Renal cortex interstitium (tissue), 11 donors: ENCODE results near the gene IGFBP3. TPM values are rescaled to one million over a fixed set of nuclear protein-coding genes. Genes with fewer than 3 reads are reported as not detected.

Experiments used
- DNase-seq, 11 donors: peaks; one replicate each; pipeline ENCODE4 v3.0.0-alpha.2; 2013; ENCODE audit warnings: low read depth in 9 of 11, low spot score in 4 of 11; ENCODE audit errors: extremely low read depth in 1 of 11
- polyA plus RNA-seq, 3 donors: library from polyadenylated mRNA; unstranded; fragments of 120-200 nt; gene quantifications; one replicate each; pipeline ENCODE4 v1.2.1, GENCODE V29; 2013; ENCODE audit not compliant: insufficient read length in 3 of 3

Gene IGFBP3
- polyA plus RNA-seq, 3 donors = 71.9 to 130 (median 73.6) TPM

DNA sequence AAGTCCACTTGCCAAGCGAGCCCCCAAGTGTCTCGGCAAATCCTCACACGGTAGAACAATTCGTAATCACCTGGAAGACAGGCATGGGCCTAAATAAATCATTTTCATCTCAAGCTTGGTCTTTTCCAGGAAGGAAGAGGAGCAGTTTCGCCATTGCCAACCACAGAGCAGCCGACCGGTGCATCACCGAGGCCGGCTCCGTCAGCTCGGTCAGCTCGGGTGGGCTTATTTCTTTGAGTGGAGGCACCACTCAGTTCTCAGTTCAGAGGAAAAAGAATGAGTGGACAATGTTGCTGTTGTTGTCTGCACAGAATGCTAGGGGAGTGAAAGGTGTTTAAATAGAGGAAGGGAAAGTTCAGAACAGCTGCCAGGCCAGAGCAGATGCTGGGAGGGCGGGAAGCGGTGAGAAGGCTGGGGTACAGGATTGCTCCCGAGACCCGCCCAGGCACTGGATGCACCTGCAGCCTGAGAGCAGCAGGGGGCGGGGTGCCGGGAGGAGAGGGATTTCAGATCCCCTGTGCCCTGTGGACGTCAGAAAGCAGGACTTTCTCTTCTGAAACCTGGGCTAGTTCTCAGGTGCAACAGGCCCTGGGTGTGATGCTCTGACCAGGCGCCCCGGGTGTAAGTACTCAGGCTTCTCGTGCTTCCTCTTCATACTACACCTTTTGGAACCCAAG, 17.7 kb upstream of the IGFBP3 start:
- no peak for DNase-seq

- no peak for DNase-seq
Measured at GRCh38 chr7:45937862-45938261, 16.8 kb upstream of the IGFBP3 start.

GRCh38 chr7:45937301-45937700, 16.2 kb upstream of the IGFBP3 start:
- DNase-seq = no peak

GRCh38 chr7:45930967-45931366, 9.9 kb upstream of the IGFBP3 start:
- no peak for DNase-seq

- no peak for DNase-seq
Measured at GRCh38 chr7:45927721-45928120, 6.6 kb upstream of the IGFBP3 start.

- DNase-seq = no peak
Measured at GRCh38 chr7:45924283-45924682, 3.2 kb upstream of the IGFBP3 start.

DNA sequence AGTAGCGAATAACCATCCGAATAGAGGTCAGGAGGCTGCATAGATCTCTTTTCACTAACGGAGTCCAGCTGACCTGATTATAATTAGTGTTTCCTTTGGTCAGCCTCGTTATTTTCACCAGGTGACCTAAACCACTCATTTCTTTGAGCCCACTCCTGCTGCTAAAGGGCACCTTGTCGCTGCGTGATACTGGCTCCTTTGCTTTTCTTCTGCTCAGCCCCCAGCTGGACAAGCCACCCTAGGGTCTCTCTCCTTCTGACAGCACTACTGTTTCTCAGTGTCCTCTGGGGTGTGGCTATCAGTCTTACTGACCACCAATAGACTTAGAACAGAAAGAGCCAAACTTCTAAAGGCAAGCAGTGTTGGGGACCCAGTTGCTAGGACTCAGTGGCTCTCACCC, 2.7 kb upstream of the IGFBP3 start:
- DNase-seq = no peak

GRCh38 chr7:45923290-45923689, 2.2 kb upstream of the IGFBP3 start:
- DNase-seq = peak; percentile 36 to 76 (median 69)

- DNase-seq = no peak
Measured at GRCh38 chr7:45922810-45923209, 1.7 kb upstream of the IGFBP3 start.

DNA sequence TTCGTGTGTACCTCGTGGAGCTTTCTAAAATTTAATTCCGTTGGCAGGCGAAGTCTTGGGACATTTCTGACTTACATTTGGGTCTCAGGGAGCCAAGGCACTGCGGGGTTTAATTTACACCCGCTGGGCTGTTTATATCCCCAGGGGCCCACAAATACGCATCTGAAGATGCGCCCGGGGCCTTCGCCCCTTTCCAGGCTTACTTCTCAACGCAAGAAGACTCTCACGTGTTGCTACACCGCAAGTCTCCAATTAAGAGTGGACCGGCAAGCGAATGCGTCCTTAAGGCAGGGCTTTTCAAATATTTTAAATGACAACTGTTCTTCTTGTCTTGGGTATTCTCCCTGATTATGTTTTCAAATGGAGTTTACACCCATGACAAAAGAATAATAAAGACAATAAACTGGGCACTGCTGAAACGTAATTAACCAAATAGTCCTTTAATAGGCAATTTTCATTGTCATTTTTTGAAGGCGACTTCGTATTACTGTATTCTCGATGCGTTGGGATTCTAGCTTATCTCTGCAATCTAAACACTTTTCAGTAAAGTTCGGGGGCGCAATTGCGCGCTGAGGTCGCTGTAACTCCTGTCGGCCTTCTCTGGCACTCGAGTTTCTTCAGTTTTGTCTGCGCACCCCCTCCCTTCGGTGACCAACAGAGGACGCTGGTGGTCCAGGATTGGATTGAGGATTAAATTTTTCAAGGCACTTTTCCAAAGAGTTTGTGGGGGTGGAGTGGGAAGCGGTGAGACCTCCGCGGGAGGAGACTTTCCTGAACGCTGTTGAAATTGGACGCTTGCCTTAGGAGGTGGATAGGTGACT, 837 bp upstream of the IGFBP3 start:
- DNase-seq = peak; percentile 60 to 88 (median 70)

- no peak for DNase-seq
Measured at GRCh38 chr7:45921381-45921698, 268 bp upstream of the IGFBP3 start.

GRCh38 chr7:45919993-45920459, 1.0 kb downstream of the IGFBP3 start:
- no peak for DNase-seq

- no peak for DNase-seq
Measured at GRCh38 chr7:45919231-45919784, 1.8 kb downstream of the IGFBP3 start.

GRCh38 chr7:45918556-45918955, 2.5 kb downstream of the IGFBP3 start:
- DNase-seq = no peak

- DNase-seq = peak in 10 of 11 donors; percentile 44 to 71 (median 64)
Measured at GRCh38 chr7:45917658-45918057, 3.4 kb downstream of the IGFBP3 start.

DNA sequence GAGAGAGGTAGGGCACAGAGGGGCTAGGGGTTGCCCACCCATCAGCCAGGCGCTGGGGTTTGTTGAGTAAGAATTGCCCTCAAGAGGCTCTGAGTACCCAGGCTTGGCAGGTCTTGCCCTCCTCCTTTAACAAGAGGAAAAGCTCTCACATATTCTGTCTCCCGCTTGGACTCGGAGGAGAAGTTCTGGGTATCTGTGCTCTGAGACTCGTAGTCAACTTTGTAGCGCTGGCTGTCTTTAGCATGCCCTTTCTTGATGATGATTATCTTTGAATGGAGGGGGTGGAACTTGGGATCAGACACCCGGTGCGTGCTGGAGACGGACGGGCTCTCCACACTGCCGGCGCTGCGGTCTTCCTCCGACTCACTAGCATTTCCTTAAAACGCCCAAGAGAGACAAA, 4.0 kb downstream of the IGFBP3 start:
- DNase-seq = no peak

- no peak for DNase-seq
Measured at GRCh38 chr7:45915606-45916005, 5.5 kb downstream of the IGFBP3 start.

- DNase-seq = no peak
Measured at GRCh38 chr7:45914911-45915310, 6.2 kb downstream of the IGFBP3 start.

- DNase-seq = no peak
Measured at GRCh38 chr7:45912972-45913371, 8.1 kb downstream of the IGFBP3 start.

DNA sequence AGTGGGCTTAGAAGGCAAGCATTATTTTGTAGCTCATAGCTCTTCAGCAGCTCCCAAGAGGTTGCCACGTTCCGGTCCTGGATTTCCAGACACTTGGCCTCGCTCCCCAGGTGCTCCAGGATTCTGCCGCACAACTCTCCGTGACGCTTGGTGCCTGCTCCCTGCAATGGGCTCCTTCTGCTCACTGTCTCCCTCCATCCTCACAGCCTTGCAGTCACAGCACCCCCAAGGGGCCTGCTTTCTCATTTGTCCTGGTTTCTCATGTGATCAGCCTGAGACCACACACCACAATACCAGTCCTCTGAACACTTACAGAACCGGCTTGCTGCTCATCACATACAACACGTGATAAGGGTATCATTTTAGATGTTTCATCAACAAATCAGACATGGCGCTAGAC, 9.8 kb downstream of the IGFBP3 start:
- DNase-seq = no peak
